ENCODE data around the gene MGA. TPM values are rescaled to one million over a fixed set of nuclear protein-coding genes. Genes with fewer than 3 reads are reported as not detected.
"Not testable (repeated sequence)": the region's sequence is repeated elsewhere in the genome, so short reads cannot be mapped to it uniquely, and the experiment has no call there.

Gene MGA
- total RNA-seq, 1 donor from 2014 or later = 71.4 TPM

DNA sequence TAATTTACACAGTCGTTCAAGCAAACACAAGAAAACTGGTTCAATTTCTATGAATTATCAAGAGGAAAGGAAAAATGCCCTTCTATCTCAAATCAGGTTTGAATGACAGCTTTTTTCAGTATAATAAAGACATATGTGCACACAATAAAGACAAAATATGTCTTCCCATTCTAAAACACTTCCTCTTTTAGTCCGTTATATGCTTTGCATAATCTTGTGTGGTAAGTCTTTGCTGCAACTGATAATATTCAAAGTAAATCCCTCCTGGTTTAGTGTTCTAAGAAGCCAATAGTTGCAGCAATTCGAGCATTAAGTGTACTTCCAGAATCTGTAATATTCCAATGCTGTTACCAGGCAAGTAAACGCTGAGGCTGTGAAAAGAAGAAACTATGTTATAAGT is 70.3 kb downstream of the MGA start:
- no peak for DNase-seq (ENCODE audit: low spot score in 2 of 2, unreplicated experiment in 2 of 2)
- Mint-ChIP-seq H3K4me3 (no peak overlapping the region), H3K4me1 (no peaks in the 10 kb centered on the region), H3K36me3 (peaks cover 19% of the 10 kb centered on the region), H3K27ac (no peak overlapping the region), H3K9me3 (no peaks in the 10 kb centered on the region), H3K27me3 (ENCODE audit: low read depth) (no peaks in the 10 kb centered on the region)
- TF ChIP-seq, protein P1, sequence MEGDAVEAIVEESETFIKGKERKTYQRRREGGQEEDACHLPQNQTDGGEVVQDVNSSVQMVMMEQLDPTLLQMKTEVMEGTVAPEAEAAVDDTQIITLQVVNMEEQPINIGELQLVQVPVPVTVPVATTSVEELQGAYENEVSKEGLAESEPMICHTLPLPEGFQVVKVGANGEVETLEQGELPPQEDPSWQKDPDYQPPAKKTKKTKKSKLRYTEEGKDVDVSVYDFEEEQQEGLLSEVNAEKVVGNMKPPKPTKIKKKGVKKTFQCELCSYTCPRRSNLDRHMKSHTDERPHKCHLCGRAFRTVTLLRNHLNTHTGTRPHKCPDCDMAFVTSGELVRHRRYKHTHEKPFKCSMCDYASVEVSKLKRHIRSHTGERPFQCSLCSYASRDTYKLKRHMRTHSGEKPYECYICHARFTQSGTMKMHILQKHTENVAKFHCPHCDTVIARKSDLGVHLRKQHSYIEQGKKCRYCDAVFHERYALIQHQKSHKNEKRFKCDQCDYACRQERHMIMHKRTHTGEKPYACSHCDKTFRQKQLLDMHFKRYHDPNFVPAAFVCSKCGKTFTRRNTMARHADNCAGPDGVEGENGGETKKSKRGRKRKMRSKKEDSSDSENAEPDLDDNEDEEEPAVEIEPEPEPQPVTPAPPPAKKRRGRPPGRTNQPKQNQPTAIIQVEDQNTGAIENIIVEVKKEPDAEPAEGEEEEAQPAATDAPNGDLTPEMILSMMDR (IDR thresholded peaks at IDR 0.05; ENCODE audit: unreplicated experiment) = no peak

DNA sequence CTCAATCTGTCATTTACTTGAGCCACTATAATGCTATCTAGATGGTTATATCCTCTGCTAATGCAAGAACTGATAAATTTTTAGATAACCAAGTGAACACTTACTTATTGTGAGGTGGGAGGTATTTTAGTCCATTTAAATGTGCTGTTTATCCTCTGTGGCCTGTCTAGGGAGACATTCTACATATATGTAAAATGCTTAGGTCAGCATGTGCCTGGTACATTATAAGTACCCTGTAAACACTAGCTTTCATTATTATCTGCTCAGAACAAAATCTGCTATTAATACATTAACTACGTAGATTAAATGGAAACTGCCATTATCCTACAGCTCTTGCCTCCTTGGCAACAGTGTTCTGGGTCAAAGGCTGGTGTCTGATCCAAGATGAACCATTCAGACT is 72.3 kb downstream of the MGA start:
- no peaks in the 10 kb centered on the region for H3K9me3 Mint-ChIP-seq
- no peaks in the 10 kb centered on the region for H3K27me3 Mint-ChIP-seq (ENCODE audit: low read depth)
- no peak for DNase-seq (ENCODE audit: low spot score in 2 of 2, unreplicated experiment in 2 of 2)
- TF ChIP-seq, protein P1 (IDR thresholded peaks at IDR 0.05; ENCODE audit: unreplicated experiment) = no peak
- peaks cover 23% of the 10 kb centered on the region for H3K36me3 Mint-ChIP-seq
- H3K4me1 Mint-ChIP-seq = no peaks in the 10 kb centered on the region
- H3K27ac Mint-ChIP-seq = no peak overlapping the region
- H3K4me3 Mint-ChIP-seq = no peak overlapping the region

DNA sequence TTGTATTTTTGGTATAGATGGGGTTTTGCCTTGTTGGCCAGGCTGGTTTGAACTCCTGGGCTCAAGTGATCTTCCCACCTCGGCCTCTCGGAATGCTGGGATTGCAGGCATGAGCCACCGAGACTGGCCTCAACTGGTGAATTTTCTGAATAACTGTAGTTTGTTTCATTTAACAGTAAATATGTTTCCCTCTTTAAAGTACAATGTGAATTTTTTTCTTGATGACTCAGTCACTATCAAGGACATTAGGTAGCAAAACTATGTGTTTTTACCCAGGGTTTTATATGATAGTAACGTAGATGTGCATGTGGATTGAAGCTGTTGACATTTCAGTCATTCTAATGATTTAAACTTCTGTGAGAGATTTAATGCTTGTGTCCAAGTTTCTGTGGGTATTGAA is 73.9 kb downstream of the MGA start:
- H3K36me3 Mint-ChIP-seq = peaks cover 24% of the 10 kb centered on the region
- no peaks in the 10 kb centered on the region for H3K4me1 Mint-ChIP-seq
- H3K9me3 Mint-ChIP-seq = no peaks in the 10 kb centered on the region
- no peaks in the 10 kb centered on the region for H3K27me3 Mint-ChIP-seq (ENCODE audit: low read depth)
- no peak overlapping the region for H3K27ac Mint-ChIP-seq
- no peak overlapping the region for H3K4me3 Mint-ChIP-seq
- DNase-seq (ENCODE audit: low spot score in 2 of 2, unreplicated experiment in 2 of 2) = no peak
- TF ChIP-seq, protein P1 (IDR thresholded peaks at IDR 0.05; ENCODE audit: unreplicated experiment) = no peak

DNA sequence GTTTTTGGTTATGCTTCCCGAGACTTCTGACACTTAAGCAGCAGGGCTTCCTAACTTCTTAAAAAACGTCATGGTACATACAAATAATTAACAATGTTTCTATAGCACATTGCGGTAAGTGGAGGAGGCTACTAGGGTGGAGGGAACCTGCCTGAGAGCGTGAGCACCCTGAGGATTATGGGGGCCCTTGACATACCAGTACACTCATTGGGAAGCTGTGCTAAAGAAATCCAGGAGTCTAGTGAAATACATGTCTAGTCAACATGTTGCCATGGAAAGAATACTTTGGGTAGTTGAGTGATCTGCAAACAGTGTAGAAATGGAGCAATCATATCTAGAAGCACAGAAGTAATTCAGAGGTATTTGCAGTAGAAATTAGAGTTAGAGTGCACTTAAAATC is 74.8 kb downstream of the MGA start:
- Mint-ChIP-seq H3K9me3 (no peaks in the 10 kb centered on the region), H3K27ac (no peak overlapping the region), H3K36me3 (peaks cover 23% of the 10 kb centered on the region), H3K4me1 (no peaks in the 10 kb centered on the region), H3K4me3 (no peak overlapping the region), H3K27me3 (ENCODE audit: low read depth) (no peaks in the 10 kb centered on the region)
- TF ChIP-seq, protein P1 (IDR thresholded peaks at IDR 0.05; ENCODE audit: unreplicated experiment) = no peak
- DNase-seq (ENCODE audit: low spot score in 2 of 2, unreplicated experiment in 2 of 2) = no peak

DNA sequence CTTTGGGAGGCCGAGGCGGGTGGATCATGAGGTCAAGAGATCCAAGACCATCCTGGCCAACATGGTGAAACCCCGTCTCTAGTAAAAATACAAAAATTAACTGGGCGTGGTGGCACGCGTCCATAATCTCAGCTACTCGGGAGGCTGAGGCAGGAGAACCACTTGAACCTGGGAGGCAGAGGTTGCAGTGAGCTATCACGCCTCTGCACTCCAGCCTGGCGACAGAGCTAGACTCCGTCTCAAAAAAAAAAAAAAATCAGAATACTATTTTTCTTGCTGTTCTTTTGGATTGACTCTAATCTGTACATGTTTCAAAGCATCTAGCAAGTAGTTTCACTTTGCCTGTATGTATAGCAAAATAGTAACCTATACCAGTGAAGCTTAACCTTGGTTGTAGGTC is 75.3 kb downstream of the MGA start:
- not testable (repeated sequence) for H3K27ac Mint-ChIP-seq; H3K4me3 Mint-ChIP-seq; H3K27me3 Mint-ChIP-seq (ENCODE audit: low read depth); H3K4me1 Mint-ChIP-seq; DNase-seq (ENCODE audit: low spot score in 2 of 2, unreplicated experiment in 2 of 2); H3K9me3 Mint-ChIP-seq
- peaks cover 22% of the 10 kb centered on the region for H3K36me3 Mint-ChIP-seq

DNA sequence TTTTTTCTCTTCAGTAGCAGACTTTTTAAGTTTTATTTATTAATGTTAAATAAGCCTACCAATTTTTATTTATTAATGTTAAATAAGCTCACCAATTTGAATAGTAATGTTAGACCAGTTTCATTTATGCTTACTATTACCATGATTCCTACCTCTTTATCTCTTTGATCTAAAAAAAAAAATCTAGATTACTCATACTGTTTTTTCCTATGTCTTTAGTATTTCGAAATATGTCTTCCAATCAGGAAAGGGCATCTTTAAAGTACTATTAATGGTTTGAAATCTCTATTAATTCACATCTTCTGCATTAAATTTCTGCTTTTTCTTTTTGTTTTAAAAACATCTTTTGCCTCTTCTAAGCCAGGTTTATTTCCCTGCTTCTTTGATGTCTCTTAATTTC is 86.6 kb downstream of the MGA start:
- Mint-ChIP-seq H3K27me3 (ENCODE audit: low read depth) (no peaks in the 10 kb centered on the region), H3K4me1 (no peaks in the 10 kb centered on the region), H3K27ac (no peak overlapping the region), H3K9me3 (no peaks in the 10 kb centered on the region), H3K4me3 (no peak overlapping the region), H3K36me3 (peaks cover 46% of the 10 kb centered on the region)
- TF ChIP-seq, protein P1 (IDR thresholded peaks at IDR 0.05; ENCODE audit: unreplicated experiment) = no peak
- DNase-seq (ENCODE audit: low spot score in 2 of 2, unreplicated experiment in 2 of 2) = no peak

Measured in mesothelial cell of epicardium (in vitro differentiated cells).